ENCODE data around the gene API5.

API5 gene

DNA sequence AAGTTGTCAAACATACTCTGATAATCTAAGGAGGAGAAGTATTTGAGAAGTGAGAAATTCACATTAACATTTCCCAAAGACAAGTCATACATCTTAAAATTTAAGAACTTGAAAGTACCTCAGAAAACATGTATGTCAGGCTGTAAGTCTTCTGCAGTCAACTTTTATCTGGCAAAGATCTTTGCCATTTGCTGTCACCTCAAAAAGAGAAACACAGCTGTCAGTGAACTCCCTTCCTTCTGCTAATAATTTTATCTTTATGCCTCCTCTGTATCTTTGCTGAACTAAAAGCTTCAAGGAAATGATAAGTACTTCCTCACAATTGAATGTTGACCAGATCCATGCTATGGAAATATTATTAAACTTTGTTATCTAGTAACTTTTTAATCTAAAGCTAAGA lies 65.6 kb downstream of the API5 start:
- no peak overlapping the region for H3K4me3 ChIP-seq (replicated peaks; ENCODE audit: low read depth, low read length)
- no peaks in the 10 kb centered on the region for H3K27me3 ChIP-seq (replicated peaks; ENCODE audit: control insufficient read depth, insufficient read depth, low read length)
- H3K36me3 ChIP-seq (ENCODE audit: control insufficient read depth, insufficient read depth, low read length): peaks cover 3% of the 10 kb centered on the region; the same call in 1 of the 2 replicates
- TF ChIP-seq, protein P1, sequence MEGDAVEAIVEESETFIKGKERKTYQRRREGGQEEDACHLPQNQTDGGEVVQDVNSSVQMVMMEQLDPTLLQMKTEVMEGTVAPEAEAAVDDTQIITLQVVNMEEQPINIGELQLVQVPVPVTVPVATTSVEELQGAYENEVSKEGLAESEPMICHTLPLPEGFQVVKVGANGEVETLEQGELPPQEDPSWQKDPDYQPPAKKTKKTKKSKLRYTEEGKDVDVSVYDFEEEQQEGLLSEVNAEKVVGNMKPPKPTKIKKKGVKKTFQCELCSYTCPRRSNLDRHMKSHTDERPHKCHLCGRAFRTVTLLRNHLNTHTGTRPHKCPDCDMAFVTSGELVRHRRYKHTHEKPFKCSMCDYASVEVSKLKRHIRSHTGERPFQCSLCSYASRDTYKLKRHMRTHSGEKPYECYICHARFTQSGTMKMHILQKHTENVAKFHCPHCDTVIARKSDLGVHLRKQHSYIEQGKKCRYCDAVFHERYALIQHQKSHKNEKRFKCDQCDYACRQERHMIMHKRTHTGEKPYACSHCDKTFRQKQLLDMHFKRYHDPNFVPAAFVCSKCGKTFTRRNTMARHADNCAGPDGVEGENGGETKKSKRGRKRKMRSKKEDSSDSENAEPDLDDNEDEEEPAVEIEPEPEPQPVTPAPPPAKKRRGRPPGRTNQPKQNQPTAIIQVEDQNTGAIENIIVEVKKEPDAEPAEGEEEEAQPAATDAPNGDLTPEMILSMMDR (IDR thresholded peaks at IDR 0.05; ENCODE audit: insufficient read depth, low read length, poor library complexity, severe bottlenecking): no peak
- no peak for DNase-seq (ENCODE audit: extremely low read depth, insufficient read length)

DNA sequence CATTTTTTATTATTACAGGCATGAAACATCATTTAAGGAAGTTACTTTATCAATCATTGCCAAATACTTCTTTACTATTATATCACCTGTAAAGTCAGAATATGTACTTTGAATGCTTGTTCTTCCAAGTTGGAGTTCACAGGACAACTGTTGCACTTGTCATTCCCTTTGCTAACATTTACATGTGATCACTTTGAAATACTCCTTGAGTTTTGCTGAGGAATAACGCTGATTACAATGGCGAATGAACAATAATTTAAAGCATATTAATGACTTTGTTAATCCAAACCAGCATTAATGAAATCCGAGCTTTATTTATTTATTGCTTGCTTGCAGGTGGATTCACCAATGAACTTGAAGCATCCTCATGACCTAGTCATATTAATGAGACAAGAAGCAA lies 67.1 kb downstream of the API5 start:
- H3K36me3 ChIP-seq (ENCODE audit: control insufficient read depth, insufficient read depth, low read length): peaks cover 3% of the 10 kb centered on the region

DNA sequence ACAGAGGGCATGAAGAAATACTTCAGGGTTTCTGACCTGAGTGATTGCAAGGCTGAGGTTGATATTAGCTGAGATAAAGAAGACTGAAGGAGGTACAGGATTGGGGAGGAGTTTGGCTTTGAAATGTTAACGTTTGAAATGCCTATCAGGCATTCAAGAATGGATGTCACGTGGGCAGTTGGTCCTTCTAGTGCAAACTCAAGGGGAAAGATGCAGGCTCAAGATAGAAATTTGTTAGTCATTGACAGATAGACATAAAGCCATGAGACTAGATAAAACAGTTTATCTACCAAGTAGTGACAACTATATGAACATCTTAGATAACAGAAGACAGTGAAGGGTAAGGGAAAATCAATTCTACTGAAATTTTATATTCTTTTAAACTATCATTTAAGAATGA lies 70.0 kb downstream of the API5 start:
- H3K4me3 ChIP-seq (replicated peaks; ENCODE audit: low read depth, low read length): no peak overlapping the region
- H3K27me3 ChIP-seq (replicated peaks; ENCODE audit: control insufficient read depth, insufficient read depth, low read length): no peaks in the 10 kb centered on the region
- peaks cover 3% of the 10 kb centered on the region for H3K36me3 ChIP-seq (ENCODE audit: control insufficient read depth, insufficient read depth, low read length)
- TF ChIP-seq, protein P1 (IDR thresholded peaks at IDR 0.05; ENCODE audit: insufficient read depth, low read length, poor library complexity, severe bottlenecking): no peak
- DNase-seq (ENCODE audit: extremely low read depth, insufficient read length): no peak

More for the DNA sequence above, 67.1 kb downstream of the API5 start:
- no peak for DNase-seq (ENCODE audit: extremely low read depth, insufficient read length)
- TF ChIP-seq, protein P1 (IDR thresholded peaks at IDR 0.05; ENCODE audit: insufficient read depth, low read length, poor library complexity, severe bottlenecking): no peak
- Histone ChIP-seq H3K4me3 (replicated peaks; ENCODE audit: low read depth, low read length) (no peak overlapping the region), H3K27me3 (replicated peaks; ENCODE audit: control insufficient read depth, insufficient read depth, low read length) (no peaks in the 10 kb centered on the region)

DNA sequence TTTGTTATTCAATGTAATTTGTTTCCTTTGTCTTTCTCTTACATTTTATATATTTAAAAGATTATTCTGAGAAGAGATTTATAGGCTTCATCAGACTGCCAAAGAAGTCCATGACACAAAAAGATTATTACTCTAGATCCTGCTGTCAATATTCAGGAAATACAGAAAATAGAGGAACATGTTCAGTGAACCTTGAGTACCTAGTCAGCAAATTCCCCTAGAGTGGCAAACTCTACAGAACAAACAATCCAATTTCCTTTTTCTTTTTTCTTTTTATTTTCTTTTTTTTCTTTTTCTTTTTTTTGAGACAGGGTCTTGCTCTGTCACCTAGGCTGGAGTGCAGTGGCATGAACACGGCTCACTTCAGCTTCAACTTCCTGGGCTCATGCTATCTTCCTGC lies 70.8 kb downstream of the API5 start:
- Histone ChIP-seq H3K4me3 (replicated peaks; ENCODE audit: low read depth, low read length) (no peak overlapping the region), H3K36me3 (ENCODE audit: control insufficient read depth, insufficient read depth, low read length) (peaks cover 3% of the 10 kb centered on the region), H3K27me3 (replicated peaks; ENCODE audit: control insufficient read depth, insufficient read depth, low read length) (no peaks in the 10 kb centered on the region)
- DNase-seq (ENCODE audit: extremely low read depth, insufficient read length): no peak
- TF ChIP-seq, protein P1 (IDR thresholded peaks at IDR 0.05; ENCODE audit: insufficient read depth, low read length, poor library complexity, severe bottlenecking): no peak

DNA sequence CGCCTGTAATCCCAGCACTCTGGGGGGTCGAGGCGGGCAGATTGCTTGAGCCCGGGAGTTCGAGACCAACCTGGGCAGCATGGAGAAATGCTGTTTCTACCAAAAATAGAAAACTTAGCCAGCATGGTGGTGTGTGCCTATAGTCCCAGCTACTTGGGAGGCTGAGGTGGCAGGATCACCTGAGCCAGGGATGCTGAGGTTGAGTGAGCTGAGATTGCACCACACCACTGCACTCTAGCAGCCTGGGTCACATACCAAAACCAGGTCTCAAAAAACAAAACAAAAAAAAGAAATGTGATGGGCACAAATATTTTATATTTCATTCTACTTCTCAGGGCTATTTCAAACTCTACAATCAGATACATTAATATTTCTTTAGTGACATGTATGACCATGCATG lies 72.6 kb downstream of the API5 start:
- H3K27me3 ChIP-seq (replicated peaks; ENCODE audit: control insufficient read depth, insufficient read depth, low read length): no peaks in the 10 kb centered on the region
- TF ChIP-seq, protein P1 (IDR thresholded peaks at IDR 0.05; ENCODE audit: insufficient read depth, low read length, poor library complexity, severe bottlenecking): no peak
- no peak overlapping the region for H3K4me3 ChIP-seq (replicated peaks; ENCODE audit: low read depth, low read length)
- peaks cover 3% of the 10 kb centered on the region for H3K36me3 ChIP-seq (ENCODE audit: control insufficient read depth, insufficient read depth, low read length)
- no peak for DNase-seq (ENCODE audit: extremely low read depth, insufficient read length)

DNA sequence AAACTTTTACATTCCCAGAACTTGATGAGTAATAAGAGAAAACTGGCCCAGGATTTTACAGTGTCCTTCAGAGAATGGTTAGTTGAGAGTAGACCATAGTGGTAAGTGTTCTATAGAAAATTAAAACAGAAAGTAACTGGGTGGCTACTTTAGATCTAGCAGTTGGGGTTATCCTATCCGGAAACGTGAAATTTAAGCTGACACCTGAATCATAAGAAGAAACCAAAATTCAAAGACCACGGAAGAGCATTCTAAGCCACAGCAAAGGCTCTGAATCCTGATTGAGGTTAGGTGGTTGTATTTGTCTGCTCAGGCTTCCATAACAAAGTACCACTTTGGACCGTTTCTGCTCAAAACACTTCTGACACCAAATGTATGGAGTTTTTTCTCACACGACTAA lies 80.9 kb downstream of the API5 start:
- no peak for DNase-seq (ENCODE audit: extremely low read depth, insufficient read length)
- peaks cover 7% of the 10 kb centered on the region for H3K36me3 ChIP-seq (ENCODE audit: control insufficient read depth, insufficient read depth, low read length)

More for the DNA sequence above, 80.9 kb downstream of the API5 start:
- TF ChIP-seq, protein P1 (IDR thresholded peaks at IDR 0.05; ENCODE audit: insufficient read depth, low read length, poor library complexity, severe bottlenecking): no peak
- Histone ChIP-seq H3K27me3 (replicated peaks; ENCODE audit: control insufficient read depth, insufficient read depth, low read length) (no peaks in the 10 kb centered on the region), H3K4me3 (replicated peaks; ENCODE audit: low read depth, low read length) (no peak overlapping the region)

All from GM06990 (cell line).